ENCODE results near the gene MAMSTR. TPM values are rescaled to one million over a fixed set of nuclear protein-coding genes. Genes with fewer than 3 reads are reported as not detected.

Gene MAMSTR
- total and polyA plus RNA-seq, 4 donors = 0.48 to 1.5 (median 1.2) TPM

DNA sequence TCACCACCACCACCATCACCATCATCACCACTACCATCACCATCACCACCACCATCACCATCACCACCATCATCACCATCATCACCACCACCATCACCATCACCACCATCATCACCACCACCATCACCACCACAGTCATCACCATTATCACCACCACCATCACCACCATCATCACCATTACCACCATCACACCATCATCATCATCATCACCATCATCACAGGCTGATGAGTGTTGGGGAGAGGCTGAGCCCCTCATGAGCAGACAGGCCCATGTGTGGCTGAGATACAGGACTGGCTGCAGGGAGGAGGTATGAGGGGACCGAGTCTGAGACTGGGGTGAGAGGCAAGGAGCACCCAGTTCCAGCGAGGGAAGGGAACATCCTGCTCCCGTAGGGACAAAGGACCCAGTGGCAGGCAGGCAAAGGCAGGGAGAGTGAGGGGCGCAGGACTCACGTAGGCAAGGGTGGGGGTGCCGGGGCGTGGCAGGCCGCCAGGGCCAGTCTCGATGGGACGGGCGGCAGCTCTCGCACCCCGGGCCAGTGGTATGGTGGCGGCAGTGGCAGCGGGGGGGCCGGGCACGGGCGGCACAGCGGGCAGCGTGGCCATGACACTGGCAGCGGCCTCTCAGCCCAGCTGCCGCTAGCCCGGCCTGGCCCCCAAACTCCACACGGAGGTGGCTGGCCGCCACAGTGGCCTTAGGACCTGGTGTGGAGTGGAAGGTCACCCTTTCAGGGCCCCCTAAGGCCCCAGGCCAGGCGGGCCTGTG lies 49.4 kb downstream of the MAMSTR start:
- no peak for DNase-seq
- no peak overlapping the region for H3K9ac ChIP-seq (ENCODE audit: insufficient read depth in 1 of 2, low read length in 2 of 2)

DNA sequence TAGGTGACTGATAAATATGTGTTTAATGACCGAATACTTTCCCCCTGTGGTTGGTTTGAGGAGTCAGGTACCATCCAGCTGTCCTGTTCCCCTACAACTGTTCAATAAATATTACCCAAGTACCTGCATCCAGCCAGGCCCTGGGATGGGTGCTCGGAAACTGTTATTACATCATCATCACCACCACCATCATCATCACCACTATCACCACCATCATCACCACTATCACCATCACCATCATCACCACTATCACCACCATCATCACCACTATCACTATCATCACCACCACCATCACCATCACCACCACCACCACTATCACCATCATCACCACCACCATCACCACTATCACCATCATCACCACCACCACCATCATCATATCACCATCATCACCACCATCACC lies 50.8 kb downstream of the MAMSTR start:
- no peak overlapping the region for H3K27ac ChIP-seq (ENCODE audit: low read depth in 1 of 2, low read length in 1 of 2)
- TF ChIP-seq, protein P1, sequence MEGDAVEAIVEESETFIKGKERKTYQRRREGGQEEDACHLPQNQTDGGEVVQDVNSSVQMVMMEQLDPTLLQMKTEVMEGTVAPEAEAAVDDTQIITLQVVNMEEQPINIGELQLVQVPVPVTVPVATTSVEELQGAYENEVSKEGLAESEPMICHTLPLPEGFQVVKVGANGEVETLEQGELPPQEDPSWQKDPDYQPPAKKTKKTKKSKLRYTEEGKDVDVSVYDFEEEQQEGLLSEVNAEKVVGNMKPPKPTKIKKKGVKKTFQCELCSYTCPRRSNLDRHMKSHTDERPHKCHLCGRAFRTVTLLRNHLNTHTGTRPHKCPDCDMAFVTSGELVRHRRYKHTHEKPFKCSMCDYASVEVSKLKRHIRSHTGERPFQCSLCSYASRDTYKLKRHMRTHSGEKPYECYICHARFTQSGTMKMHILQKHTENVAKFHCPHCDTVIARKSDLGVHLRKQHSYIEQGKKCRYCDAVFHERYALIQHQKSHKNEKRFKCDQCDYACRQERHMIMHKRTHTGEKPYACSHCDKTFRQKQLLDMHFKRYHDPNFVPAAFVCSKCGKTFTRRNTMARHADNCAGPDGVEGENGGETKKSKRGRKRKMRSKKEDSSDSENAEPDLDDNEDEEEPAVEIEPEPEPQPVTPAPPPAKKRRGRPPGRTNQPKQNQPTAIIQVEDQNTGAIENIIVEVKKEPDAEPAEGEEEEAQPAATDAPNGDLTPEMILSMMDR (IDR thresholded peaks at IDR 0.05; ENCODE audit: control extremely low read depth, extremely low read depth) = no peak
- H3K4me1 ChIP-seq (ENCODE audit: control insufficient read depth in 5 of 5, insufficient read depth in 5 of 5, low read length in 5 of 5) = peaks cover 0 to 5% (median 0%) of the 10 kb centered on the region in 5 donors
- no peaks in the 10 kb centered on the region for H3K36me3 ChIP-seq (ENCODE audit: control insufficient read depth in 4 of 4, insufficient read depth in 4 of 4, low read length in 4 of 4)
- H3K4me3 ChIP-seq = no peak overlapping the region
- ATAC-seq (ENCODE audit: insufficient read depth, low FRiP score) (no peak), DNase-seq (no peak)
- WGBS, 2 donors = 100% methylated on average over 2 of the region's 2 CpGs
- no peaks in the 10 kb centered on the region for H3K27me3 ChIP-seq (ENCODE audit: control insufficient read depth in 3 of 3, insufficient read depth in 3 of 3, low read length in 2 of 3)
- no peaks in the 10 kb centered on the region for H3K9me3 ChIP-seq (ENCODE audit: control insufficient read depth in 4 of 4, insufficient read depth in 3 of 4, low read length in 3 of 4)
- H3K9ac ChIP-seq (ENCODE audit: insufficient read depth in 1 of 2, low read length in 2 of 2) = no peak overlapping the region

More for the DNA sequence above, 49.4 kb downstream of the MAMSTR start:
- no peaks in the 10 kb centered on the region for H3K9me3 ChIP-seq (ENCODE audit: control insufficient read depth in 4 of 4, insufficient read depth in 3 of 4, low read length in 3 of 4)
- H3K27ac ChIP-seq (ENCODE audit: low read depth in 1 of 2, low read length in 1 of 2) = no peak overlapping the region
- WGBS, 2 donors = 96 to 97% methylated on average over 22 to 26 of the region's 26 CpGs
- no peaks in the 10 kb centered on the region for H3K27me3 ChIP-seq (ENCODE audit: control insufficient read depth in 3 of 3, insufficient read depth in 3 of 3, low read length in 2 of 3)
- ATAC-seq (ENCODE audit: insufficient read depth, low FRiP score) = peak; percentile 12
- H3K4me3 ChIP-seq = no peak overlapping the region
- H3K36me3 ChIP-seq (ENCODE audit: control insufficient read depth in 4 of 4, insufficient read depth in 4 of 4, low read length in 4 of 4) = no peaks in the 10 kb centered on the region
- TF ChIP-seq, protein P1 (IDR thresholded peaks at IDR 0.05; ENCODE audit: control extremely low read depth, extremely low read depth) = no peak
- H3K4me1 ChIP-seq (ENCODE audit: control insufficient read depth in 5 of 5, insufficient read depth in 5 of 5, low read length in 5 of 5) = peaks cover 0 to 5% (median 0%) of the 10 kb centered on the region in 5 donors

DNA sequence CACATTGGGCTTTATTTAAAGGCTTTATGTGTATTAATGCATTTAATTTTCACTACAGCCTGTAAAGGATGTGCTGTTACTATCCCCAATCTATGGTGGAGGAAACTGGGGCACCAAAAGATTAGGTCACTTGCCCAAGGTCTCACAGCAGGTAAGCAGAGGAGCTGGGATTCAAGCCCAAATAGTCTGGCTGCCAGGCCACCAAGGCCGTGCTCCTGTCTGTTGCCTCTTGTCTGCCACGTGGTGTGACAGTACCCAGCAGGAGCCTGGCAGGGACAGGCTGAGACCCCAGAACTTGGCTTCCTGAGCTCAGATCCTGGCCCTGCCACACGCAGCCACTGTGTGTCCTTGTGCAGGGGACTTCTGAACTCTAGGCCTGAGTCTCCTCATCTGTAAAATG lies 51.2 kb downstream of the MAMSTR start:
- TF ChIP-seq, protein P1 (IDR thresholded peaks at IDR 0.05; ENCODE audit: control extremely low read depth, extremely low read depth) = no peak
- H3K27ac ChIP-seq (ENCODE audit: low read depth in 1 of 2, low read length in 1 of 2) = no peak overlapping the region
- no peaks in the 10 kb centered on the region for H3K27me3 ChIP-seq (ENCODE audit: control insufficient read depth in 3 of 3, insufficient read depth in 3 of 3, low read length in 2 of 3)
- no peak overlapping the region for H3K9ac ChIP-seq (ENCODE audit: insufficient read depth in 1 of 2, low read length in 2 of 2)
- no peak for DNase-seq
- H3K36me3 ChIP-seq (ENCODE audit: control insufficient read depth in 4 of 4, insufficient read depth in 4 of 4, low read length in 4 of 4) = no peaks in the 10 kb centered on the region
- no peaks in the 10 kb centered on the region for H3K9me3 ChIP-seq (ENCODE audit: control insufficient read depth in 4 of 4, insufficient read depth in 3 of 4, low read length in 3 of 4)
- no peak overlapping the region for H3K4me3 ChIP-seq
- H3K4me1 ChIP-seq (ENCODE audit: control insufficient read depth in 5 of 5, insufficient read depth in 5 of 5, low read length in 5 of 5) = peaks cover 0 to 5% (median 0%) of the 10 kb centered on the region in 5 donors
- no peak for ATAC-seq (ENCODE audit: insufficient read depth, low FRiP score)
- WGBS, 2 donors = 80 to 91% methylated on average over 3 of the region's 3 CpGs
